Stimulated activated CD8-positive, alpha-beta memory T cell treated with anti-CD3 and anti-CD28 coated beads, Interleukin-12 subunit alpha, Interleukin-12 subunit beta, amount 100 ng/mL, for 4 hours (primary cell): ENCODE measurements around the gene DIP2C.
"Not testable (repeated sequence)": the region's sequence is repeated elsewhere in the genome, so short reads cannot be mapped to it uniquely, and the experiment has no call there.

ENCODE experiments used
- DNase-seq: peaks from one replicate; pipeline ENCODE4 v3.0.0-alpha.2; 2020; ENCODE audit warnings: low read depth

DIP2C gene

DNA sequence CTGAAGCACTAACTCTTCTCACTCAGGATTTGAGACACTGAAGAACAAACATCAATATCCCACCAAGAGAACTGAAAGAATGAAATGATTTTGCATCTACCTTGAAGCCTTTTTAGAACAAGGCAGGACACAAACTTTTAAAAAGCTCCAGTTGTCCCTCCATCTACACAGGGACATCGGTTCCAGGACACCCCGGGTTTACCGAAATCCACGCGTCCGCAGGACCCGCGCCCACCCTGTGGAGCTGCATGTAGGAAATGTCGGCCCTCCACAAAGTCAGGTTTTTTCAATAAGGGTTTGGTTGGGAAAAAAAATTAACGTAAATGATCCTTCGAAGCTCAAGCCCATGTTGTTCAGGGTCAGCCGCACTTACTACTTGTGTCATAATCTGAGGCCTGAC, 94.0 kb downstream of the DIP2C start:
- no peak for DNase-seq

DNA sequence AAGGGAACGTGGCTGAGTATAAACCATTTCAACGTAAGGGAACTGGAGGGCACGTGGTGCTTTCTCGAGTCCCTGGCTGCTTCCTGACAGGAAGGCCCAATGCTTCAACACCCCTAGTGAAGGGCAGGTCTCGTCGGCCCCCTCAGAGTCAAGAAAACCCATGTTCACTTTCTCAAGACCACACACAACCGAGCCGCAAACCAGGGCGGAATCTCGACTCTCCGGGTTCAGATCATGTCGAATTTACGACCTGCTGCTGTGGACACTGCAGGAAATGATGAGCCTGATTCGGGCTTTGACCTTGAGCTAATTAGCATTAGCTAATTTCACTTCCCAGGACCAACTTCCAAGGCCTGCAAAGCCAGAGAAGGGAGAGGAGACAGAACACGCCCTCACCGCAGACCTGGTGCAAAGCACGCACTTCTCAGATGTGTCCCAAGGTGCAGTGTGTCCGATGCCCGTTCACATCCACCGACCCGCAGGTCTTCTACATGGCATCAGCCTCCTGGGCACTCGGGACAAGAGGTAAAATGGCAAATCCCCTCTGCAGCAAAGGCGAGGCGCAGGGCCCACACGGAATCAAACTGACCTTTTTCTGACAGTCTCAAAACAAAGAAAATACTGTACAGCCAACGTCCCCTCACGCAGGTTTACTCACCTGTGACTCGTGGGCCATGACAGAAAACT, 94.7 kb downstream of the DIP2C start:
- no peak for DNase-seq

DNA sequence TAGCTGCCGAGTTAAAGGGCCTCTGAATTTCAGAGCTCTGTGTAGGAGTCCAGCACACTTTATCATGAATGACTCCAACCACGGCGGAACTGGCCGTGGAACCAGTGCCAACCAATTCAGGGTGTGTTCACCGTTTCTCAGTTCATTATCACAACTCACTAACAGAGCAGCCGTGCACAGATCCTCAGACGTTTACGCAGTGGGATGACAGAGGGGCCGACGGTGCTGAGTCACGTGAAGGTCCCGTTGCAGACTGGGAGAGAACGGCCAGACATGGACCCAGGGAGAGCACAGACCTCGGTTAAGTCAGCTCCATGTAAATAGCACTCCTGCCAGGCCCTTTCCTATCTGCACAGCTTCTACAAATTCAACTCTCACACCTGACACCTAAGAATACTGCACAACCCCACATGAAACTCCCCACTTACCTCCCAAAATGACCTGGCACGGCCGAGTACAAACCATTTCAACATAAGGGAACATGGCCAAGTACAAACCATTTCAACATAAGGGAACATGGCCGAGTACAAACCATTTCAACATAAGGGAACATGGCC, 95.5 kb downstream of the DIP2C start:
- DNase-seq, result no peak

DNA sequence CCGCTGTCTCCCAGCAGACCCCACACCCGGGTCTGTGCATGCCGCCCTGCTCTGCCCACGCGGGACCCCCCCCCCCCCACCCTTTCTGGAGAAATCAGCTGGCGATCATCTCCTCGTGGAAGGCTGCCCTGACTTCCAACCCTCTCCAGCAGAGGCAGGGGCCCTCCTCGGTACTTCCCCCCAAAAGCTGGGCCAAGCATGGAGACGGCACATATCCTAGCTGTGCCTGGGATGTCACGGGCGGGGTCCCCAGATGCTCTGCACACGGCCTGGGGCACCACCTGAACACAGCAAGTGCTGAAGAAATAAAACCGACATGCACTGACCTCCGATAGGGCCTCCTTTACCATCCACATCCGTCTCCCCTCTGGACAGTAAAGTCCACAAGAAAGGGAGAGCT, 96.0 kb downstream of the DIP2C start:
- no peak for DNase-seq

DNA sequence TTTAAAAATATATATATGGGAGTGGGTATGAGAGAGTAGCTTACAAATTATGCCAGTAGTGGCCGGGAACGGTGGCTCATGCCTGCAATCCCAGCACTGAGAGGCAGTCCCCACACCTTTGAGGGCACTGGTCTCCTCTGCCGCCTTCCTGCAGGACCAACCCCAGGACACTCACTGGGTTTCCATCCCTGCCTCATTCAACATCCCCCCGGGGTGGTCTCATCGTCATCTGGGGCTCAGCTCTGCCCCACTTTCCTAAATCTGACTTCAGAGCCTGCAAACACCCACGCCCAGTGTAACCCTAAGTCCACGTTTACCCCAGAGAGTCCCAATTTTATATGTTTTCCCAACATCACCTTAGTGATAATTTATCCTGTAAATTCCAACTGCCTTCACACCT, 96.5 kb downstream of the DIP2C start:
- DNase-seq, result no peak

DNA sequence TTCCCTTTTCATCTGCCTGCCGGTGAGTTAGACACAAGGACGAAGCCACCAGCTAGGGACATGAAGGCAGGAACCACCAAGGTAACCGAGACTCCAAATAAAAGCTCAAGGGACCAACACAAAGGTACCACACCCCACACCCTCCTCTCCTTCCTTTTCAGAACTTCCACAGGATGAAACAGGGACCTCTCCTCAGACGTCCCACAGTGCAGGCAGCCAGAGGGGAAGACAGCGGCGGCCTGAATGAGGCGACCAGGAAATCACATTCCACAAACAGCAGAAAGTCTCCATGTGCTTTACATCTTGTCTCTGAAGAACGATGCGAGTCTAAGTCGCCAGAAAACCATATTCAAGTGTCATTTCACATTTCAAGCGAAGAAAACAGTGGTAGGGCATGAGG, 97.8 kb downstream of the DIP2C start:
- no peak for DNase-seq

DNA sequence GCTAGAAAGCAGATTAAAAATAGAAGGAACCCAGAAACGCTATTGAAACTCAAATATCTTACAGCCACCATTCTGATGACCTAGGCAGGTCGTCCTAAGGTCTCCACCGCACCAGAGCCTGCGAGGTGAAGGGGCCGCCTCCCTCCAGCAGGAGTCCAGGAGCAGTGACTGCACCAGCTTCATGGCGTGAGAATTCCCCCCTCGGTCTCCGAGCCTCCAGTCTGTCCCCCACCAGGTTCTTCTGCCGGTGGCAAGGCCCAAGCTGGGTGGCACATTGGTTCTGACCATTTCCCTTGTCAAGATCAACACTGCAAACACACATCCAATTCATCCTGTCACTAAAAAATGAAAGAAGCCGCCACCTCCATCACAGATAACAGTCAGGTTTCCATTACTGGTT, 98.7 kb downstream of the DIP2C start:
- DNase-seq, result no peak

DNA sequence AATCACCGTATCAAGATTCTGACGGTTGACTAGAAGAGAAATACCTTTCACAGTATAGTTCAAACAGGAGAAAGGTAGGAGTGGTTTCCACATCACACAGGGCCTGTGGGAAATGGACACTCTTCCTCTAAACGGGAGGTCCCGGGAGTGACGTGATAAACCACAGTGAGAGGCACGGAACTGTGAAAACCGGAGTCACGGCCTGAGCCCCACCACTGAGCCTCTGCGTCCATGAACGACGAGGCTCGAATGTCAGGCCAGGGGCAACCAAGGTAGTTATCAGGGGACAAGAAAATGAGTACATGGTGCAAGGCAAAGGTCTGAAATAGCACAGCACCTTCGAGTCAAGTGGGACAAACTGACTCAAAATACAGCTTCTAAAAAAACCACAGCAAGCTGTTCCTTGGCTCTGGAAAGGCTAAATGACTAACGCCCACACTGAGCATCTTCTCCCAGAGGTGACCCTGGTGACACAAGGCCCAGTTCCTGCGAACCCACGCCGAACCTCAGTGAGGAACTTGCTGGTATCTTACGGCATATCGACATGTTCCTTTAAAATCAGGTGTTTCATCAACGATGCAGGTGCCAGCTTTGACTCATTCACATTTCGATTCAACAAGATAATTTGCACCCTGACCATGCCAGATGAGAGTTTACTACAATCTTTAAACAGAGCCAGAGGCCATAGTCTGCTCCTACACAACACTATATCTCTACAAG, 99.3 kb downstream of the DIP2C start:
- no peak for DNase-seq

DNA sequence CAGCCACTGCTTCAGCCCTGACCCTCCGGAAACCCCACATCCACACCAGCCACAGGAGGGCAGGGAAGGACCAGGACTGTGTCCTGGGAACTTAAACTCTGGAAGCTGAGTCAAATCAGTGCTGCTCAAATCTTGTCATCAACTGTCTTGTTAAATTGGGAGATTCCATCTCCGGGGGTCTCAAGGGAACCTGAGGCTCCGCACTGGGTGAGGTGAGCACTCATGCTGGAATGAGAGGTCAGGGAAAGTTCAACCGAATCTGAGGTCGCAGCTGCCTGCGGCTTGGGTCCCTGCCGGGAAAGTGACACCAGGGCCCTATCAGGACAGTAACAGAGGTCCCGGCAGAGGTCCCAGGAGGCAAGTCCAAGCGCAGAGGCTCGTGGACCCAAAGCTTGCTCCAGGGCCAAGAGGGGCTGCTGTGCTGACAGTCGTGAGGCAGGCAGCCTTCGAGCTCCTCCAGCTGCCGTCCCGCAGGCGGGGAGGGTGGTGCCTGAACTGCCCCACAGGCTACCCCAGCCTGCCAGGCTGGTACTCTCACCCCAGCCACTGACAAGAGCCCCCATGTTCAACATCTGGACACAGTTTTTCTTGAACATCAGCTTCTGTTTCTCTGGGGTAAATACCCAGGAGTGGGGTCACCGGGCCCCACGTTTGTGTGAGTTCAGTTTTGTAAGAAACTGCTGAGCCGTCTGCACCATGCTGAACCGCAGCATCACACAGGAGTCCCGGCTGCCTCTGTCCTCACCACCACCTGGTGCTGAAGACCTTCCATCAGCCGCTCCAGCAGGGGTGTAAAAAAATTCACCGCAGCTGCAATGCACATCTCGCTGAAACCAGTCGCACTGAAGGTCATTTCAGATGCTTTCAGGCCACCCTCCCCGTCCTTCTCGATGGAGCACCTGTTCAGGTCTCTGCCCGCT, 101.0 kb downstream of the DIP2C start:
- no peak for DNase-seq

DNA sequence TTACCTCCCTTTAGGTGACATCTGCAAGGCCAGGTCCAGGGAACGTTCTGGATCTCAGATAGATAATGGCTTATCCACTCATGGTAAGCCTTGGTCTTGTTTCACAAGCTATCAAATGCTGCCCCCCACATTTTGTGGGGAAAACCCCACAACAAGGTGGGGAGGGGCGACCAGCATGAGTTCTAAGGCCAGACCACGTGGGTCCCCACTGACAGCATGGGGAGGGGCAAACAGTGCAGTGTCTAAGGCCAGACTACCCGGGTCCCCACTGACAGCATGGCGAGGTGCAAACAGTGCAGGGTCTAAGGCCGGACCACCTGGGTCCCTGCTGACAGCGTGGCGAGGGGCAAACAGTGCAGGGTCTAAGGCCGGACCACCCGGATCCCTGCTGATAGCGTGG, 102.8 kb downstream of the DIP2C start:
- no peak for DNase-seq

DNA sequence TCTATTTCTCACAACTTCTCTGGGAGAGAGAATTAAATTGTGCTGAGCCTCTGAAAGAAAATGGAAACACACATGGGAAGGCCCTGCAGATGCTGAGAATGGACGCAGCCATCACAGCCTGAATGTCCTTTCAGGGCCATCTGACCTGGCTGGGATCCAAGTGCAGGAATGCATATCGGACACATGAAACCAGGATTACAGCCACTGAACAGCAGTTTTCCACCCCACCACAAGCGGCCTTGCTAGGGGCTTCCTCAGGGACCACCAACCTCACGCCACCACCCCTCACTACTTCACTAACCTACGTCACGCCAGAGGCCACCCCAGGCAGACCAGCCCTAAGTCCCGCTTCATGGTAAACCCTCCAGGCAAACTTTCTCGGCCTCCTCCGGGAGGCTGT, 103.3 kb downstream of the DIP2C start:
- DNase-seq, result no peak

DNA sequence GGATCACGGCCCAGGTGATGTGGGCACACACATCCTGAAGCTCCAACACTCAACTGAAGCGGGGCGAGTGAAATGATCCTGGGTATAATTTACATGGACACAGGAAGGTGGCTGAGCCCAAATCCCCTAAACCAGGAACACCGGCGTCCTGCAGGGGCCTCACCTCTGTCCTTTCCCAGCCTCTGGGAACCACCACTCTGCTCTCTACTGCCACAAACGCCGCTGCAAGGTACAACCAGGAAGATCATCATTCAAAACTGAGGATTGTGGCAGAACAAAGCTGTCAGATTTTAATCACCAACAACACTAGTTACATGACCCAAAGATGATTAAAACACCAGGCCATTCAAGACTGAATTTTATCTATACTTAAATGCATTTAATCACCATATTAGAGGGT, 104.0 kb downstream of the DIP2C start:
- no peak for DNase-seq

DNA sequence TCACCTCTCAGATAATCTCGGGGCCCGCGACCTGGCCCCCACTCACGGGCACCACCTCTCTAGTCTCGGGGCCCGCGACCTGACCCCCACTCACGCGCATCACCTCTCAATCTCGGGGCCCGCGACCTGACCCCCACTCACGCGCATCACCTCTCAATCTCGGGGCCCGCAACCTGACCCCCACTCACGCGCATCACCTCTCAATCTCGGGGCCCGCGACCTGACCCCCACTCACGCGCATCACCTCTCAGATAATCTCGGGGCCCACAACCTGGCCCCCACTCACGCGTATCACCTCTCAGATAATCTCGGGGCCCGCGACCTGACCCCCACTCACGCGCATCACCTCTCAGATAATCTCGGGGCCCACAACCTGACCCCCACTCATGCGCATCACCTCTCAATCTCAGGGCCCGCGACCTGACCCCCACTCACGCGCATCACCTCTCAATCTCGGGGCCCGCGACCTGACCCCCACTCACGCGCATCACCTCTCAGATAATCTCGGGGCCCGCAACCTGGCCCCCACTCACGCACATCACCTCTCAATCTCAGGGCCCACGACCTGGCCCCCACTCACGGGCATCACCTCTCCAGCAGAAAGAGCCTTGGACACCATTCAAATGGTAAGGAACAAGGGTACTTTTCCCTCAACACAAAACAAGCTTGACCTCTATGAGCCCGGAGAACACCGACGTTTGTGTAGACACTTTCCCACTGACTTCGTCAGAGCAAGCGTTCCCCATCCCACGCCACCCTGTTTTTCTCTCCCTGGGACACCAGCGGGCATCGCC, 104.8 kb downstream of the DIP2C start:
- not testable (repeated sequence) for DNase-seq

DNA sequence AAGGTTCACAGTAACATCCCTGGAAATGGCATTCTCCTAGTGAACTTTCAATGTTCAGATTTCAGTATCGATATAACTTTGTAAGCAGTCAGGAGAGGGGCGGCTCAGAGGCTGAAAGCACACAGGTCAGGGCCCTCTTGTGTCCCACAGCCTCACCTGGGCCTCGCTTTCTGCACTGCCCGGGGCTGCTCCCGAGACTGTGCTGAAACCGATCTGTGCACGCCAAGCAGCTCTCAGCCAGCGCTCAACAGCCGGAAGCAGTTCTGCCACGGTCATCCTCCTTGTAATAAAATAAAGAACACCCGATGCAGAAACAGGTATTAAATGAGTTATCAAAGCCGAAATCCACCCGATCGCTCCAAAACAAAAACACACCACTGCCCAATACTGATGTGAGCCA, 106.0 kb downstream of the DIP2C start:
- no peak for DNase-seq

DNA sequence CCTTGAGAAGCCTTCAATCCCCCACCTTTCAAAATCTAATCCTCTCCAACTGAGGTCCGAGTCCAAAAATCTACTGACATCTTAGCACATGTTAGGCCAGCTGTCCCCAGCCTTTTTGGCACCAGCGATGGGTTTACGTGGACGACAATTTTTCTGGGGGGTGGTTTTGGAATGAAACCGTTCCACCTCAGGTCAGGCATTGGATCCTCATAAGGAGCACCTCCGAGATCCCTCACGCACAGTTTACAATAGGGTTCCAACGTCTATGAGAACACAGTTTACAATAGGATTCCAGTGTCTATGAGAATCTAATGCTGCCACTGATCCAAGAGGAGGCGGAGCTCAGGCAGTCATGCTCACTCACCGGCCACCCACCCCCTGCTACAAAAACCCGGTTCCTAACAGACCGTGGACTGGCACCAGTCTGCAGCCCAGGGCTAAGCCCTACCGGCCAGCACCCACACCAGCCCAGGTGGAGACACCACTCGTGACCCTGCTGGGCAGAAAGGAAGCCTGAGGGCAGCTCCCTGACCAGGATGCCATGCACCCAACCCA, 107.6 kb downstream of the DIP2C start:
- no peak for DNase-seq

DNA sequence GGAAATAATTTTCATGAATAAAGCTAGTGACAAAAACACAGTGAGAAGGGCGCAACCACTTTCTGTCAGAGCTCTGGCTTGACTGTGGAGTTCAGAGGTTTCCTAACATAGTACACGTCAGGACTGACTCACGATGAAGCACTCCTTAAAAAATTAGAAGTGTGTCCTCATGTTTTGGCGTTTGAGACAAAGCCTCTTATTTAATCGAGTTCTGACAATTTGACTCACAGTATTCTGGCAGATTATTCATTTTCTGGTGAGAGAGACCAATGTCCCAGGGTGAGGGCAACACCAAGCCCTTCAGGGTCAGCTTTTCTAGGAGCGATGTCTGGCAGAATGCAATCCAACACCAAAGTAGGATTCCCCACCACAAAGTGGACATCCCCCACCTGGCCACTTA, 108.7 kb downstream of the DIP2C start:
- DNase-seq, result no peak

DNA sequence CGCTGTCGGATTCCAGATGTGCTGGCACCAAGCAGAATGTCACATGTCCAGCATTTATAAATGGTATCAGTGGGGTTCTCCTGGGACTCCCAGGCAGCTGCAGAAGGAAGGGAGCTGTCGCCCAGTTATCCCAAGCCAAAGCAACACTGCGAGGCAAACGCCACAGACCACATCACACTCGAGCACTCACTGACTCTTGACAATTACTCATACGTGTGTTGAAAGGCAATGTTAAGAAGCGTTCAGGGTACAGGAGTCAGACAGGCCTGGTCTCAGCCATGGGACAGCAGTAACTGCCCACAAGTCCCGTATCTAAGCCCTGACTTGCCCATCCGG, 113.4 kb downstream of the DIP2C start:
- DNase-seq, result no peak

DNA sequence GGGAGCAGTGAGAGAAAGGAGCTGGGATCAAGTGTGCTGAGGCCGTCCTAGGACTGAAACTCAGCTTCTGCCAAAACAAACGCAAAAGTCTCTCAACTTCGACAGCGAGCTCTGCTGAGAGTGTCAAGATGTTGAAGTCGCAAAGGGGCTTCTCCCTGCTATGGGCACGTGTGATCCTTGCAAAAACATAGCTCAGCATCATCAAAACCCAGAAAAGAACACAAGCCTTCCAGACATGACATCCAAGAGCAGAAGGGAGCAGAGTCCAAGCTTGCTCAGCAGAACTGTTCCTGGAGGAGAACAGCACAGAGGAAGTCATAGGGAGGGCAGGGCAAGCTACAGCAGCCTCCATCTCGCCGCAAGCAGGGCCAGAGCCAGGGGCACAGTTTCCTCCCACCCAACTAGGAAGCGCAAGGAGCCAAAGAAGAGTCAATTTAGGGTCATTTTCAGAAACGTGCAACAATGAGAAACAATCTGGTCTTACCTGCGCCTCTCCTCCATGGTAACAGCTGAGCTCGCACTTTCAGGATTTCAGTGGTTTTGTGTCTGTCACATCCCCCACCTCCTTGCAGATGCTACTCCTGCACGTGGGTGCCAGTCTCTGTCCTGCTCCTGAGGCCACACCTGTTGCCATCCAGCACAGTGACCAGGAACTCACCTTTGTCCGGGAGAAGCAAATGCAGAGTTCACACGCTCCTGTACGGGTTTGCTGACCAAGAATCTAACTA, 113.9 kb downstream of the DIP2C start:
- no peak for DNase-seq

DNA sequence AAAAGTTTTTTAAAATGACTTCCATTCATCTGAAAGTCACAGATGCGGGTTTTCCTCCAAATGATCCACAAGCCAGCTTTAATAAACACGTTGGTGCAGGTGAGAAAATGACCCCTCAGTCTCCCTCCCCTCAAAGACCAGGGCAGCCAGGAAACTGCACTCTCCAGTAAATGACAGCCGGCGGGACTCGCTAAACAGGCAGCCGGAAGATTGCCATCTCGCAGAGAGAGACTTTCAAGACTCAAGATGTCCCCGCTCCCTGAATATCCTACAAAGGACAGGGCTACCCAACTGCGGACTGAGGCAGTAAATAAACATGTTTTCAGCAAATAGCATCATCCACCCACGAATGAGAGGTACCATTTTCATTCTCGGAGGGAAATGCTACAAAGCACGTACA, 116.8 kb downstream of the DIP2C start:
- DNase-seq, result no peak

DNA sequence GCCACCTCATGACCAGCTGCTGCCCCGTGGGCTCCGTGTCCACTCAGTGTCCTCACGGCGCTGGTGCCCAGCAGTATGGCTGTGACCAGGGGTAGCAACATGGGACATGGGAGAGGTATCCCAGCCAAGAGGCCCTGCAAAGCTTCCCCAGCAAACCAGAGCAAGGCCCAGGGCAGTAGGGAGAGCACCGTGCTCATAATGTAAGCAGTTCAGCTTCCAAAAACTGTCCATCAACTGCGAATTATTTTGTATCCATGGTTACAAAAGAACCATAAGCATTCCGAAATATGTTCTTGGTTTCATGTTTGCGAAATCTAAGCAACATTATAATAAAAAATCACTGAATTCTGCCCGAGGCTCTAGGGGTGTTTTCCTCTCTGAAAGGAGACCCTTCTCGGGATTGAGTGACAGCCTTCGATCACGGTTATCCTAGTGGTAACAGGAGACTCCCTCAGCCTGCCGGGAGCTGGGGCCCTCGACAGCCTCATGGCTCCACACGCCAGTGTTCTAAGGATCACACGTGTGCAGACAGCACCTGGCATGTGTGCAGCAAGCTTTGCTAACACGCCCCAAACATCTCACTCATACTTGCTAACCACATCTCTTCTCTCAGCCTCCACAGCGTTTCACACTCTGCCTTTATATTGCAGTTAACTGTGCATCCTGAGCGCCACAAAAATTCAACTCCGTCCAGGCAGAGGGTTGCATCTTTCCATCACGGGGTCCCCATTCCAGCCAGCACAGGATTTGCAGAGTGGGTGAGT, 117.6 kb downstream of the DIP2C start:
- DNase-seq, result no peak
